Measurements from ENCODE around the gene TCAIM. TPM values are rescaled to one million over a fixed set of nuclear protein-coding genes. Genes with fewer than 3 reads are reported as not detected.

TCAIM gene
- total and polyA plus RNA-seq, 2 donors (not counting 3 experiments of a cell fraction or from before 2014, with no cell fraction given): 9.2 to 18.2 TPM

GRCh38 chr3:44437800-44438199 is 99.2 kb downstream of the TCAIM start:
- H3K9ac ChIP-seq (replicated peaks; ENCODE audit: extremely low read depth, insufficient read depth, low read length): no peak overlapping the region
- CTCF ChIA-PET: no interaction called here
- no peaks in the 10 kb centered on the region for H3K27me3 ChIP-seq (ENCODE audit: control insufficient read depth in 2 of 2, insufficient read depth in 2 of 2, low read length in 2 of 2)
- no peaks in the 10 kb centered on the region for H3K9me3 ChIP-seq (replicated peaks; ENCODE audit: control insufficient read depth, insufficient read depth, low read length)
- no peaks in the 10 kb centered on the region for H3K79me2 ChIP-seq (ENCODE audit: control insufficient read depth, insufficient read depth, low read length)
- intact Hi-C loops (cut with micrococcal nuclease): no loop called here
- H3K4me1 ChIP-seq (ENCODE audit: control insufficient read depth, extremely low read depth, insufficient read depth, low read length): peaks cover 16% of the 10 kb centered on the region
- no peaks in the 10 kb centered on the region for H4K20me1 ChIP-seq (replicated peaks; ENCODE audit: control insufficient read depth, extremely low read depth, insufficient read depth, low read length)
- H3K27ac ChIP-seq (ENCODE audit: insufficient read depth, low read depth, low read length): no peak overlapping the region
- no TSS peak for BruUV-seq (replicated peaks)
- TF ChIP-seq EZH2 (IDR thresholded peaks at IDR 0.05; ENCODE audit: borderline replicate concordance, low read depth, low read length, severe bottlenecking) (no peak), JUN (IDR thresholded peaks at IDR 0.05; ENCODE audit: borderline replicate concordance, insufficient read depth, insufficient read length, low read depth) (no peak)
- POLR2A ChIA-PET: no interaction called here
- DNase-seq (ENCODE audit: low read depth, low spot score) (no peak), FAIRE-seq (no peak)
- no peak overlapping the region for H3K4me2 ChIP-seq (ENCODE audit: insufficient read depth, low read length)
- no peak overlapping the region for H3K4me3 ChIP-seq (replicated peaks in 1 of 3; ENCODE audit: insufficient read depth in 1 of 3, low read depth in 1 of 3, low read length in 3 of 3)
- H3K9me1 ChIP-seq (replicated peaks; ENCODE audit: control insufficient read depth, extremely low read depth, insufficient read depth, low read length): no peaks in the 10 kb centered on the region
- no peak overlapping the region for H2AFZ ChIP-seq (ENCODE audit: low read depth, low read length)
- H3K36me3 ChIP-seq (ENCODE audit: control insufficient read depth in 2 of 2, extremely low read depth in 1 of 2, insufficient read depth in 2 of 2, low read length in 2 of 2): peaks cover 0 to 3% of the 10 kb centered on the region in 2 experiments
- dilution Hi-C loops (cut with MboI; ENCODE audit: extremely low pct_ligation_motif_present, low sequenced_read_pairs): no loop called here

GRCh38 chr3:44439499-44440295 is 101.1 kb downstream of the TCAIM start:
- Histone ChIP-seq H3K27me3 (ENCODE audit: control insufficient read depth in 2 of 2, insufficient read depth in 2 of 2, low read length in 2 of 2) (no peaks in the 10 kb centered on the region), H3K4me1 (ENCODE audit: control insufficient read depth, extremely low read depth, insufficient read depth, low read length) (peaks cover 16% of the 10 kb centered on the region), H3K4me2 (ENCODE audit: insufficient read depth, low read length) (peak overlapping the region; percentile 32), H3K9me1 (replicated peaks; ENCODE audit: control insufficient read depth, extremely low read depth, insufficient read depth, low read length) (no peaks in the 10 kb centered on the region), H3K27ac (ENCODE audit: insufficient read depth, low read depth, low read length) (peak overlapping the region; percentile 96), H3K79me2 (ENCODE audit: control insufficient read depth, insufficient read depth, low read length) (no peaks in the 10 kb centered on the region), H3K9ac (replicated peaks; ENCODE audit: extremely low read depth, insufficient read depth, low read length) (peak overlapping the region; percentile 63), H2AFZ (ENCODE audit: low read depth, low read length) (peak overlapping the region; percentile 33), H3K9me3 (replicated peaks; ENCODE audit: control insufficient read depth, insufficient read depth, low read length) (no peaks in the 10 kb centered on the region), H4K20me1 (replicated peaks; ENCODE audit: control insufficient read depth, extremely low read depth, insufficient read depth, low read length) (no peaks in the 10 kb centered on the region), H3K36me3 (ENCODE audit: control insufficient read depth in 2 of 2, extremely low read depth in 1 of 2, insufficient read depth in 2 of 2, low read length in 2 of 2) (peaks cover 0 to 5% of the 10 kb centered on the region in 2 experiments), H3K4me3 (replicated peaks in 1 of 3; ENCODE audit: insufficient read depth in 1 of 3, low read depth in 1 of 3, low read length in 3 of 3) (no peak overlapping the region)
- CTCF ChIA-PET: interaction anchor here (0.6 to 1.4 kb wide), 10 partner anchors 11 to 102 kb away, joined by 3 to 5 read pairs (median 3); partner anchors contain the start of genes TCAIM and ZNF445
- intact Hi-C loops (cut with micrococcal nuclease): loop anchor here (1.0 kb wide), 3 partner anchors 37 to 101 kb away; partner anchors contain the start of gene TCAIM
- BruUV-seq (replicated peaks): no TSS peak
- DNase-seq (ENCODE audit: low read depth, low spot score) (peak; percentile 97), FAIRE-seq (peak; percentile 98)
- no peak for TF ChIP-seq EZH2 (IDR thresholded peaks at IDR 0.05; ENCODE audit: borderline replicate concordance, low read depth, low read length, severe bottlenecking)
- no peak for TF ChIP-seq MAX (IDR thresholded peaks at IDR 0.05; ENCODE audit: insufficient read depth, insufficient read length)
- TF ChIP-seq CTCF (IDR thresholded peaks at IDR 0.05; ENCODE audit: extremely low read depth in 1 of 2, insufficient read depth in 1 of 2, low read depth in 1 of 2, low read length in 2 of 2): no peak
- TF ChIP-seq GATA2 (IDR thresholded peaks at IDR 0.05; ENCODE audit: insufficient read depth, insufficient read length, low read depth, low read length): peak; percentile 92
- no peak for TF ChIP-seq FOS (IDR thresholded peaks at IDR 0.05; ENCODE audit: borderline replicate concordance, insufficient read depth, low read length)
- peak; percentile 32 for TF ChIP-seq JUN (IDR thresholded peaks at IDR 0.05; ENCODE audit: borderline replicate concordance, insufficient read depth, insufficient read length, low read depth)
- peak; percentile 50 for TF ChIP-seq POLR2AphosphoS5 (IDR thresholded peaks at IDR 0.05; ENCODE audit: insufficient read depth, low read depth, low read length)
- peak; percentile 33 for TF ChIP-seq POLR2A (IDR thresholded peaks at IDR 0.05; ENCODE audit: low read depth, low read length)
- no peak for TF ChIP-seq MYC (IDR thresholded peaks at IDR 0.05; ENCODE audit: low read depth, low read length)
- dilution Hi-C loops (cut with MboI; ENCODE audit: extremely low pct_ligation_motif_present, low sequenced_read_pairs): no loop called here
- POLR2A ChIA-PET: interaction anchor here (0.6 to 1.2 kb wide), 6 partner anchors 33 to 1804 kb away, joined by 3 to 5 read pairs (median 4); no protein-coding TSS in a partner anchor
